C4-2B (cell line): ENCODE results near the gene PLA2G4D.
A peak's percentile ranks its signal among the peaks of the same experiment; 100 is the strongest.

Source experiments
- ZFX ChIP-seq: fragments of 450-650 bp; IDR thresholded peaks from 2 replicates; pipeline ENCODE4 v1.6.1; 2017
- TF ChIP-seq, protein P1 (sequence below): fragments of 450-650 bp; conservative IDR thresholded peaks from 2 replicates; pipeline ENCODE4 v1.5.1; 2017; ENCODE audit warnings: mild to moderate bottlenecking

- TF ChIP-seq, protein P1, sequence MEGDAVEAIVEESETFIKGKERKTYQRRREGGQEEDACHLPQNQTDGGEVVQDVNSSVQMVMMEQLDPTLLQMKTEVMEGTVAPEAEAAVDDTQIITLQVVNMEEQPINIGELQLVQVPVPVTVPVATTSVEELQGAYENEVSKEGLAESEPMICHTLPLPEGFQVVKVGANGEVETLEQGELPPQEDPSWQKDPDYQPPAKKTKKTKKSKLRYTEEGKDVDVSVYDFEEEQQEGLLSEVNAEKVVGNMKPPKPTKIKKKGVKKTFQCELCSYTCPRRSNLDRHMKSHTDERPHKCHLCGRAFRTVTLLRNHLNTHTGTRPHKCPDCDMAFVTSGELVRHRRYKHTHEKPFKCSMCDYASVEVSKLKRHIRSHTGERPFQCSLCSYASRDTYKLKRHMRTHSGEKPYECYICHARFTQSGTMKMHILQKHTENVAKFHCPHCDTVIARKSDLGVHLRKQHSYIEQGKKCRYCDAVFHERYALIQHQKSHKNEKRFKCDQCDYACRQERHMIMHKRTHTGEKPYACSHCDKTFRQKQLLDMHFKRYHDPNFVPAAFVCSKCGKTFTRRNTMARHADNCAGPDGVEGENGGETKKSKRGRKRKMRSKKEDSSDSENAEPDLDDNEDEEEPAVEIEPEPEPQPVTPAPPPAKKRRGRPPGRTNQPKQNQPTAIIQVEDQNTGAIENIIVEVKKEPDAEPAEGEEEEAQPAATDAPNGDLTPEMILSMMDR, result 0 out of 2 replicates have a peak, but pooled peaks have one; percentile 39
- no peak for TF ChIP-seq ZFX
Observed at GRCh38 chr15:42083916-42084315, 10.4 kb downstream of the PLA2G4D start.
